GM23338 (cell line): ENCODE measurements around the gene ZFAND6. TPM values are rescaled to one million over a fixed set of nuclear protein-coding genes. Genes with fewer than 3 reads are reported as not detected.

Experiments used
- ATAC-seq: fragments of 200-7000 bp; cut with Tn5 transposase; 3 replicates; pipeline ENCODE4 v1.9.1; 2020
- DNase-seq: peaks from one replicate; pipeline ENCODE4 v3.0.0-alpha.2; 2015; ENCODE audit warnings: low spot score
- H2AFZ ChIP-seq: fragments of 200-600 bp; sonication (generic); 2 replicates; pipeline ENCODE4 v1.8.0; 2016; ENCODE audit warnings: antibody characterized with exemption, mild to moderate bottlenecking, moderate library complexity
- H3F3A ChIP-seq: fragments of 200-600 bp; sonication (generic); replicated peaks from 2 replicates; pipeline ENCODE4 v1.8.0; 2017; ENCODE audit warnings: antibody characterized with exemption, mixed run types, low read depth
- H3K27ac ChIP-seq: fragments of 200-600 bp; sonication (generic); 2 replicates; pipeline ENCODE4 v1.6.1; 2016; ENCODE audit warnings: low read depth
- H3K27me3 ChIP-seq: fragments of 200-600 bp; sonication (generic); 2 replicates; pipeline ENCODE4 v1.8.0; 2016; ENCODE audit warnings: mild to moderate bottlenecking, mixed run types, moderate library complexity; ENCODE audit not compliant: insufficient read depth
- H3K36me3 ChIP-seq: fragments of 200-600 bp; sonication (generic); 2 replicates; pipeline ENCODE4 v1.8.0; 2016; ENCODE audit warnings: mild to moderate bottlenecking; ENCODE audit not compliant: insufficient read depth
- H3K4me1 ChIP-seq: fragments of 200-600 bp; sonication (generic); 2 replicates; pipeline ENCODE4 v1.8.0; 2016; ENCODE audit warnings: mild to moderate bottlenecking, moderate library complexity; ENCODE audit not compliant: insufficient read depth
- H3K4me2 ChIP-seq: fragments of 200-600 bp; sonication (generic); 2 replicates; pipeline ENCODE4 v1.7.1; 2017; ENCODE audit warnings: mixed run types
- H3K4me3 ChIP-seq: fragments of 200-600 bp; sonication (generic); 2 replicates; pipeline ENCODE4 v1.6.1; 2016; ENCODE audit warnings: mixed run types
- H3K79me2 ChIP-seq: fragments of 200-600 bp; sonication (generic); replicated peaks from 2 replicates; pipeline ENCODE4 v1.8.0; 2017; ENCODE audit warnings: mild to moderate bottlenecking; ENCODE audit not compliant: insufficient read depth
- H3K9me2 ChIP-seq: fragments of 200-600 bp; sonication (generic); 2 replicates; pipeline ENCODE4 v1.8.0; 2017; ENCODE audit not compliant: insufficient read depth
- H4K20me1 ChIP-seq: fragments of 200-600 bp; sonication (generic); replicated peaks from 2 replicates; pipeline ENCODE4 v1.8.0; 2017; ENCODE audit warnings: mild to moderate bottlenecking; ENCODE audit not compliant: insufficient read depth
- H3K27ac Mint-ChIP-seq: 2 replicates; pipeline ENCODE4 v1.8.0; 2020; ENCODE audit warnings: inconsistent platforms, mild to moderate bottlenecking, moderate library complexity, mixed read lengths
- H3K27me3 Mint-ChIP-seq: 3 replicates; pipeline ENCODE4 v1.8.0; 2022; ENCODE audit warnings: low read depth, mild to moderate bottlenecking, moderate library complexity, mixed read lengths, inconsistent platforms; ENCODE audit not compliant: insufficient read depth, poor library complexity
- H3K36me3 Mint-ChIP-seq: 3 replicates; pipeline ENCODE4 v1.8.0; 2021; ENCODE audit warnings: low read depth, mild to moderate bottlenecking, inconsistent platforms, moderate library complexity, mixed read lengths
- H3K4me1 Mint-ChIP-seq: 3 replicates; pipeline ENCODE4 v1.8.0; 2020; ENCODE audit warnings: mild to moderate bottlenecking, inconsistent platforms, mixed read lengths
- H3K4me3 Mint-ChIP-seq: 3 replicates; pipeline ENCODE4 v1.8.0; 2021; ENCODE audit warnings: moderate library complexity, mild to moderate bottlenecking, inconsistent platforms, mixed read lengths
- H3K9me3 Mint-ChIP-seq: 3 replicates; pipeline ENCODE4 v1.8.0; 2020; ENCODE audit warnings: moderate library complexity, mild to moderate bottlenecking, inconsistent platforms, mixed read lengths
- CREB1 ChIP-seq: fragments of 250-450 bp; sonication (Bioruptor Pico); IDR thresholded peaks from 2 replicates; pipeline ENCODE4 v1.5.0; 2020; ENCODE audit warnings: low read depth, mild to moderate bottlenecking, moderate library complexity
- CTCF ChIP-seq, 2 experiments: fragments of 200-600 bp in 1 of 2; sonication (generic) in 1 of 2; conservative IDR thresholded peaks; 2 replicates each; pipeline versions ENCODE4 v1.5.1 to v1.6.1; 2016 to 2017; ENCODE audit warnings: antibody characterized with exemption in 2 of 2, low read depth in 2 of 2, mild to moderate bottlenecking in 2 of 2, moderate library complexity in 1 of 2
- ETS1 ChIP-seq: IDR thresholded peaks from 2 replicates; pipeline ENCODE4 v1.6.1; 2016; ENCODE audit warnings: antibody characterized with exemption
- EZH2 ChIP-seq: fragments of 200-600 bp; sonication (generic); IDR thresholded peaks from one replicate; pipeline ENCODE4 v1.8.0; 2017; ENCODE audit warnings: antibody characterized with exemption, mild to moderate bottlenecking, low read depth; ENCODE audit not compliant: unreplicated experiment
- EZH2phosphoT487 ChIP-seq: fragments of 200-600 bp; sonication (generic); IDR thresholded peaks from one replicate; pipeline ENCODE4 v1.8.1; 2018; ENCODE audit warnings: antibody characterized with exemption; ENCODE audit not compliant: unreplicated experiment
- NANOG ChIP-seq: IDR thresholded peaks from 2 replicates; pipeline ENCODE4 v1.6.1; 2016; ENCODE audit warnings: antibody characterized with exemption, borderline replicate concordance
- POLR2AphosphoS5 ChIP-seq: IDR thresholded peaks from 2 replicates; pipeline ENCODE4 v1.6.1; 2016; ENCODE audit warnings: antibody characterized with exemption, low read depth
- REST ChIP-seq: IDR thresholded peaks from one replicate; pipeline ENCODE4 v1.6.1; 2018; ENCODE audit warnings: antibody characterized with exemption; ENCODE audit not compliant: unreplicated experiment
- STAT1 ChIP-seq: IDR thresholded peaks from one replicate; pipeline ENCODE4 v1.6.1; 2016; ENCODE audit warnings: antibody characterized with exemption; ENCODE audit not compliant: unreplicated experiment
- ZNF114 ChIP-seq: fragments of 250-450 bp; sonication (Bioruptor Pico); IDR thresholded peaks from 2 replicates; pipeline ENCODE4 v1.5.0; 2020; ENCODE audit warnings: mild to moderate bottlenecking, moderate library complexity
- ZNF331 ChIP-seq: fragments of 250-450 bp; sonication (Bioruptor Pico); IDR thresholded peaks from 2 replicates; pipeline ENCODE4 v1.5.0; 2020; ENCODE audit warnings: low read depth, mild to moderate bottlenecking, moderate library complexity
- ZNF462 ChIP-seq: fragments of 250-450 bp; sonication (Bioruptor Pico); IDR thresholded peaks from 2 replicates; pipeline ENCODE4 v1.5.0; 2020; ENCODE audit warnings: mild to moderate bottlenecking, moderate library complexity
- polyA plus RNA-seq: library from polyadenylated mRNA; unstranded; fragments of >200 nt; fragmentation: Nextera tagmentation; extraction: Ambion mirVana; gene quantifications from 2 replicates; pipeline ENCODE4 v1.2.1, GENCODE V29; 2016
- total RNA-seq: library from RNA; depleted of rRNA; stranded (reverse); fragments of >200 nt; shearing (Covaris generic); gene quantifications from 2 replicates; pipeline ENCODE4 v1.2.3, GENCODE V29; 2014

ZFAND6 gene
- total and polyA plus RNA-seq, 2 experiments from 2014 or later: 205 to 292 TPM

GRCh38 chr15:80123034-80123433, 63.6 kb downstream of the ZFAND6 start:
- H4K20me1 ChIP-seq: peaks cover 11% of the 10 kb centered on the region; the same call in 1 of the 2 replicates
- no peak for DNase-seq

More at GRCh38 chr15:80123034-80123433, 63.6 kb downstream of the ZFAND6 start:
- H3K4me3 ChIP-seq: no peak overlapping the region
- Mint-ChIP-seq H3K36me3 (peaks cover 24% of the 10 kb centered on the region; the same call in 2 of the 3 replicates), H3K9me3 (no peaks in the 10 kb centered on the region), H3K27ac (no peak overlapping the region), H3K27me3 (no peaks in the 10 kb centered on the region), H3K4me1 (peaks cover 4% of the 10 kb centered on the region; the same call in 1 of the 3 replicates), H3K4me3 (no peak overlapping the region)
- no peak for ATAC-seq
- H3K36me3 ChIP-seq: no peaks in the 10 kb centered on the region; the same call in none of the 2 replicates
- no peak overlapping the region for H2AFZ ChIP-seq
- H3K4me1 ChIP-seq: peaks cover 6% of the 10 kb centered on the region; the same call in 1 of the 2 replicates
- no peak overlapping the region for H3K27ac ChIP-seq
- no peak for TF ChIP-seq CTCF (conservative IDR thresholded peaks at IDR 0.05; ENCODE audit: low read depth in 2 of 2)
- TF ChIP-seq STAT1: no peak
- no peak for TF ChIP-seq EZH2phosphoT487
- TF ChIP-seq EZH2: no peak
- TF ChIP-seq ZNF462: no peak
- no peak for TF ChIP-seq NANOG
- TF ChIP-seq ETS1: no peak
- no peak for TF ChIP-seq ZNF331 (CRISPR knock-in tag)
- no peak for TF ChIP-seq CREB1 (CRISPR knock-in tag)
- TF ChIP-seq POLR2AphosphoS5: no peak
- no peak for TF ChIP-seq ZNF114 (CRISPR knock-in tag)
- TF ChIP-seq REST: no peak
- peaks cover 38% of the 10 kb centered on the region for H3K79me2 ChIP-seq
- H3F3A ChIP-seq: no peaks in the 10 kb centered on the region
- H3K4me2 ChIP-seq: no peak overlapping the region
- H3K9me2 ChIP-seq: no peaks in the 10 kb centered on the region
- no peaks in the 10 kb centered on the region for H3K27me3 ChIP-seq
